HG03354 (cell line): ENCODE measurements around the gene MARCHF2.

Source experiments
- ATAC-seq: cut with Tn5 transposase; IDR thresholded peaks from one replicate; pipeline ENCODE4 v1.9.1; 2021; ENCODE audit warnings: mild to moderate bottlenecking; ENCODE audit not compliant: unreplicated experiment, poor library complexity, severe bottlenecking

The MARCHF2 gene

GRCh38 chr19:8468124-8468523 is 55.0 kb downstream of the MARCHF2 start:
- no peak for ATAC-seq

DNA sequence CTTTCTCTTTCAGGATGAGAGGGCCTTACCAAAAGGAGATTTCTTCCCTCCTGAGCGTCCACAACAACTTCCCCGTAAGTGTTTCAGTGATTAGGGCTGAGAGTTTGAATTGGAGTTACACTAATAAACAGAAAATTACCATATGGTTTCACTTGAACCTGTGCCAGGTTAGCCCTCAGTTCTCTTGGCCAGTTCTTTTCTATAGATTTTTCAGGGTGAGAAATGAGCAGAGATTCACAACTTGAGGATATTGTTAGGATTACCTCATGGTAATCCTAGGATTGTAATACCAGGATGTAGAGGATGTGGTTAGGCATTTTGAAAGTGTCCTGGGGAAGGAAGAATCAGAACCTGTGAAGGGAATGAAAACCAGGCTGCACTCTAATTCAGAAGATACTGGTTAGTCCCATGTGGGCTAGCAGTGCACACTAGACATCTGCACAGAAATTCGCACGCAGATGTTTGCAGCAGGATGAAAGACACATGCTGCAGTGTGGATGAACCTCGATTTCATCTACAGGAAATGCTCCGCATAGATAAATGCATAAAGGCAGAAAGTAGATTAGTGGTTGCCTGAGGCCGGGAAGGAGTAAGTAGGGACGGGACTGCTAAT is 55.8 kb downstream of the MARCHF2 start:
- ATAC-seq = no peak

GRCh38 chr19:8469613-8470368 is 56.7 kb downstream of the MARCHF2 start:
- ATAC-seq = no peak

DNA sequence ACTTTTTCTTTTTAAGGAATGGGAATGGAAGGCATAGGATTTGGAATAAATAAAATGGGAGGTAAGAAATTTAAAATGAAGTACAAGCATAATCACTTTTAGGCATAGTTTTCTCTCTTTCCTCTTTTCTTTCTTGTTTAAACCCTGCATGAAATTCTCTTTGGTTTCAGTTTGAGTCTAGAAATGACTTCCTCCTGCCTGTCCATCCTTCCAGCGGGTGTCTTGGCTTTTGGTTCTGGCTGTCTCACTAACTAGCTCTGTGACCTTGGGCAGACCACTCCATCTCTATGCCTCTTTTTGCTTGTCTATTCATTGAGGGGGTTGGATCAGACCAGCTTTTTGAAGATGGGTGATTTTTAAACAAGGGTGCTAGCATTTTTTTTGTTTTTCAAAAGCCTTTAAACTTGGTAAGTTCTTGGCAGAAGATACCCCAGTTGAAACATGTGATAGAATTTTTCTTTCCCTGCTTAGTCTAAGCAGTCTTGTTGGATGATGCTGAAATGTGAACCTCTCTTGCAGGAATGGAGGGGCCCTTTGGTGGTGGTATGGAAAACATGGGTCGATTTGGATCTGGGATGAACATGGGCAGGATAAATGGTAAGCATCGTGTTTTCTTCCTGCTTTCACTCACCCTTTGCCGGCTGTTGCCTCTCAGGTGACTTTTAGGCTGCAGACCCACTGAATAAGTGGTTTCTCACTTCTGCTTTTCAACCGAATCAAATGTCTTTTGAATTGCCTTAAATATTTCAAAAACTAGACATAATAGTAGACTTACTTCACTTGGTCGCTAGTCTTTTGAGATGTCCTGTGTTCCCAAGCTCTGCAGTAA is 60.8 kb downstream of the MARCHF2 start:
- ATAC-seq = peak; percentile 69

DNA sequence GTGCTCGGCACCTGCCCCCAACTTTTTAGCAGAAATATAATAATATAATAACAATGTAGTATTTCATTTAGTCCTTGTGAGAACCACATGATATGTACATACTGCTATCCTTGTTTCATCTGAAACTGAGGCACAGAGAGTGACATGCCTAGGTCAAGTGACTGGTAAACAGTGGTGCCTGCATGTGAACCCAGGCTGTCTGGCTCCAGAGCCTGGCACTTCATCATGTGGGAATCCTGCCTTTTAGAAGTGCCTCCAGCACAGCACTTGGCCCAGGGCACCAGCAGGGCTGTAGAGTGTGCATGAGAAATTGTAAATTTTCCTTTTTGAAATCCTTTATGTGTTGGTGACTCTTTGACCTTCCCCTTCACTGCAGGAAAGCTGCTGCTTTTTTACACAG is 61.9 kb downstream of the MARCHF2 start:
- no peak for ATAC-seq

- ATAC-seq = no peak
These were observed 63.4 kb downstream of the MARCHF2 start for GRCh38 chr19:8476524-8476923.

GRCh38 chr19:8477889-8478288 is 64.8 kb downstream of the MARCHF2 start:
- no peak for ATAC-seq

GRCh38 chr19:8478598-8478997 is 65.5 kb downstream of the MARCHF2 start:
- no peak for ATAC-seq

DNA sequence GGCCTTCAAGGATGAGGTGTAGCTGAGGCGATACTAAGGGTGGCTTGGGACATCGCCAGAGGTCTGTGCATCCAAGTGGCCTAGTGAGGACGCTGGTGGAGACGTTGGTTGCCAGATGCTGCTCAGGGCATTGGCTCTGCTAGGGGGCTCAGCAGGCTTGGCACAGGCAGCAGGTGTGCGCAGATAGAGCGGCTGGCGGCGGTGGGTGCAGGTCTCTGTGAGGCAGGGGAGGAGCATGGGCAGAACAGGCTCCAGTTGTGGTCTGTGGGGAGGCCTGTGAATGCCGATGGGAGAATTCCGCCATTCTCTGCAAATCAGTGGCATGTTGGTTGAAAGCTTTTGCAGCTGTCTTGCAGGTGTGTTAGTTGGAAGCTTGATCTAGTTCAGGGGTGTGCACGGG is 68.1 kb downstream of the MARCHF2 start:
- no peak for ATAC-seq

DNA sequence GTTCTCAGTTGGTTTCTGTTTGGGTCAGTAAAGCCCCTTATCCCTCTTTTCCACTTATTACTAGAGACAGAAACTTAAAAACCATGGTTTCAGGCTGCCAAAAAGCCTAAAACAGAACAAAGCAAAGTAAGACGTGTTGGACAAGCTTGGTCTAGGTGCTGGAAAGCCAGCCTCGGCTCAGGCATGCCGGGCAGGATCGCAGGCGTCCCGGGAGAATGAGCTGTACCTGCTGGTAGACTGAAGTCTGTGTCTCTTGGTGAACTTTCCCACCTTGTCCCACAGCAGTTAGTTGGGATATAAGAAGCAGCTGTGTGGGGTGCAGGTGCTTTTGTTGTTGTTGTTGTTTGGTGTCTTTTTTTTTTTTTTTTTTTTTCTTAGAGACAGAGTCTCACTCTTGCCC is 68.5 kb downstream of the MARCHF2 start:
- no peak for ATAC-seq

- no peak for ATAC-seq
These were observed 69.6 kb downstream of the MARCHF2 start for GRCh38 chr19:8482696-8483095.

DNA sequence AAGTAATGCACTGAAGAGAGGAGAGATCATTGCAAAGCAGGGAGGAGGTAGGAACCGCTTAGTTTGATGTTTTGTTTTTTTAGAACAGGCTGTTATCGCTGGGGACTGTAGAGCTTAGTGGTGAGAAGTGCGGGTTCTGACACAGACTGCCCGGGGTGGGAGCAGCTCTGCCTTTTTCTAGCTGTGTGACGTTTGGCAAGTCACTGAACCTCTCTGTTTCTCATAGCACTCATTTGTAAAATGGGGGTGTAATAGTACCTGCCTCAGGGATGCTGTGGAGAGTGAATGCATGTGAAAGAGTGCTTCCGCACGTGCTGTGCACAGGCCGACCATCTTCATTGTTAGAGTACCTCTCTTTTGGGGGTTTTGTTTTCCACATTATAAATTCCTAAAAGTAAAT is 70.1 kb downstream of the MARCHF2 start:
- ATAC-seq = no peak

DNA sequence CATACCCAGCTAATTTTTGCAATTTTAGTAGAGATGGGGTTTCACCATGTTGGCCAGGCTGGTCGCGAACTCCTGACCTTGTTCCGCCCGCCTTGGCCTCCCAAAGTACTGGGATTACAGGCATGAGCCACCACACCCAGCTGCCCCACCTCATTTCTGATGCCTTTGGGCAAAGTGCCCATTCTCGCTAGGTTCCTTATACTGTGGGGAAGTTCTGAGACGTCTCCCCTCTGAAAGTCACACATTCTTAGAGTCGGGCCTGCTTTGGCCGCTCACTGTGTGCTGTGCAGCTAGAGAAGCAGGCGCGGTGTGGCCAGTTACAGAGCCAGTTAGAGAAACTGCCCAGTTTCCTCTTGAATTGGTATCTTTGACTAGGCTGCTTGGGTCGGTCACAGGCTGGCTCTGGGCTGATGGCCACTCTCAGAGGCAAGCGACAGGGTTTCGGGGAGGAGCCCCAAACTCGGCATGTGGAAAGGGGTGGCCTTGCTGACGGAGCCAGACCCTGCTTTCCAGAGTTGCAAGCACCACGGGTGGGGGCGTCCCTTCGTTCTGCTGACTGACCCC is 71.3 kb downstream of the MARCHF2 start:
- ATAC-seq = no peak

DNA sequence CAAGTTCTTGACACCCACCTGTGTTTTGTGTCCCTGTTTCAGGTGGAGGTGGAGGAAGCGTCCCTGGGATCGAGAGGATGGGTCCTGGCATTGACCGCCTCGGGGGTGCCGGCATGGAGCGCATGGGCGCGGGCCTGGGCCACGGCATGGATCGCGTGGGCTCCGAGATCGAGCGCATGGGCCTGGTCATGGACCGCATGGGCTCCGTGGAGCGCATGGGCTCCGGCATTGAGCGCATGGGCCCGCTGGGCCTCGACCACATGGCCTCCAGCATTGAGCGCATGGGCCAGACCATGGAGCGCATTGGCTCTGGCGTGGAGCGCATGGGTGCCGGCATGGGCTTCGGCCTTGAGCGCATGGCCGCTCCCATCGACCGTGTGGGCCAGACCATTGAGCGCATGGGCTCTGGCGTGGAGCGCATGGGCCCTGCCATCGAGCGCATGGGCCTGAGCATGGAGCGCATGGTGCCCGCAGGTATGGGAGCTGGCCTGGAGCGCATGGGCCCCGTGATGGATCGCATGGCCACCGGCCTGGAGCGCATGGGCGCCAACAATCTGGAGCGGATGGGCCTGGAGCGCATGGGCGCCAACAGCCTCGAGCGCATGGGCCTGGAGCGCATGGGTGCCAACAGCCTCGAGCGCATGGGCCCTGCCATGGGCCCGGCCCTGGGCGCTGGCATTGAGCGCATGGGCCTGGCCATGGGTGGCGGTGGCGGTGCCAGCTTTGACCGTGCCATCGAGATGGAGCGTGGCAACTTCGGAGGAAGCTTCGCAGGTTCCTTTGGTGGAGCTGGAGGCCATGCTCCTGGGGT is 72.7 kb downstream of the MARCHF2 start:
- no peak for ATAC-seq

GRCh38 chr19:8486661-8487136 is 73.6 kb downstream of the MARCHF2 start:
- ATAC-seq = no peak

DNA sequence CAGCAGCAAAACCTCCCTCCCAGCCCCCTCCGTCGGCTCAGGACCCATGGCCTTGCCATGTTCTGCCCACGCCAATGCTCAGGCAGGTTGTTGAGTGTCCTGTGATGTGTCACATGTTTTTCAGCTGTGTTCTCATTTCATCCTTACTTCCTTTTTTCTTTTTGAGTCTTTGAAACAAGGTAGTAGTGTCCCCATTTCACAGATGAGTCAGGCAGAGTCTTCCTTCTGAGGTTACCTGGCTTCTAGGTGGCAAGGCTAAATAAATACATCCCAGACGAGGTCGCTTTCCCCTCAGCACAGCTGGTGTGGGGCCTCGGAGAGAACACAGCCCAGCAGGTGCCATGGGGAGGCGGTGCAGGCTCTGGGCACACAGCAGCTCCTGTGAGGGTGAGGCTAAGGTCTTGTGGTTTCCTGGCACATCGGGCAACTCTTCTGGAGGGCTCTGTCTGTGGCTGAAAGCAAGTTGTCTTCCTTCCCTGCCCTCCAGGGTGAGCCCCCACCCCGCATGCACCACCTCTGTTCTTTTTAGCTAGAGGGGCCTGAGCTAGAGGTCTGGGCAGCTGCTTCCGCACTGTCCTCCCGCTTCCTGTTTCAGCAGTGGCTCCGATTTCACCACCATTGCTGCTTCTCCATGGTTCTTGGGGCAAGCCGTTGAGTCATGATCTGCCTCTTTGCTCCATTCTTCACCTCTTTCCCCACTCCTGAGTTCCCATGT is 74.2 kb downstream of the MARCHF2 start:
- peak; percentile 49 for ATAC-seq

GRCh38 chr19:8488365-8488764 is 75.3 kb downstream of the MARCHF2 start:
- no peak for ATAC-seq
